HG02759 (cell line): Measurements from ENCODE around the gene MAPK12.

ENCODE experiments used
- ATAC-seq: cut with Tn5 transposase; IDR thresholded peaks from one replicate; pipeline ENCODE4 v1.9.1; 2021; ENCODE audit warnings: mild to moderate bottlenecking, moderate library complexity; ENCODE audit not compliant: unreplicated experiment

The MAPK12 gene

DNA sequence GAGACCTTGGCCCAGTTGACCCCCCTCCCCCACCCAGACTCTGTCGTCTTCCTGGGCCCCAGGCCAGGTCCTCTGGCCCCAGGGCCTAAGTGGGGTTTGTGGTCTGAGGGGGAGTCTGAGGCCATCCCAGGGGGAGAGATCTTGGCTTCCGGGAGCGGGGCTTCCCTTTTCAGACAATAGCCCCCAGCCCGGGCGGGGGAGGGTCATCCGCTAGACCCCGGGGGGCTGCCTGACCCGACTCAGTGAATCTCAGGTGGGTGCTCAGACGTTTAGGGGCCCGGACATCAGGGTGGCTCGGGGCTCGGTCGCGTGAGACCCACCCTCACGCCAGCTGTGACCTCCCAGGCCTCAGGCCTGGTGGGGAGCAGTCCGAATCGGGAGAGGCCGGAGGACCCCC is 8.1 kb upstream of the MAPK12 start:
- ATAC-seq = no peak

GRCh38 chr22:50268655-50269113 is 7.2 kb upstream of the MAPK12 start:
- no peak for ATAC-seq

GRCh38 chr22:50267591-50268390 is 6.3 kb upstream of the MAPK12 start:
- no peak for ATAC-seq

- ATAC-seq = no peak
Measured at GRCh38 chr22:50266994-50267393, 5.5 kb upstream of the MAPK12 start.

DNA sequence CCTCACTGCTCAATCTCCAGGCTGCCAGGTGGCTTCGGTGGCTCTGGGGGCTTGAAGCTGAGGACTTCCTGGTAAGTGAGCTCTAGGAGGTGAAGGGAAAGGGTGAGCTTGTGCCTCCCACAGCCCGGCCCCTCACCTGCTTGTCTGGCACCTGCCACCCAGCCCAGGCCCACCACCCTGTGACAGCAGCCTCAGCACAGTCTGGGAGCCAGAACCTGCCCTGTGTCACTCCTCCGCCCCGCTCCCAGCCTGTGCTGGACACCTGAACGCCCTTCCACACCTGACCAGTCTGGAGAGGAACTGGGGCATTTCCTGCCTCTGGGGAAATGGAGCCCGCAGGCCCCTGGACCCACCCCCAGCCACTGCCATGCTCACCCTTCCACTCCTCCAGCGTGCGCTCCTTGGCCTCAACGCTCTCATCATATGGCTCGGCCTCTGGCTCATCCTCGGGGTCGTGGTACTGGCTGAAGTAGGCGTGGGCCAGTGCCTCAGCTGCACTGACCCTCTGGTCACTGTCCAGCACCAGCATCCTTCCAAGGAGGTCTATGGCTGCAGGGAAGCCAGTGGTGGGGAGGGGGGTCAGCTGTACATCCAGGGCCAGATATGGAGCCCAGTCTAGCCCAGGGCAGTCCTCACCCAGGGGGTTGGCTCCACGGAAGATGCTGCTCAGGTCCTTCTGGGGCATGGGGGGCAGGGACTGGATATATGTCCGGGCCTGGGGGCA is 3.6 kb upstream of the MAPK12 start:
- ATAC-seq = no peak

DNA sequence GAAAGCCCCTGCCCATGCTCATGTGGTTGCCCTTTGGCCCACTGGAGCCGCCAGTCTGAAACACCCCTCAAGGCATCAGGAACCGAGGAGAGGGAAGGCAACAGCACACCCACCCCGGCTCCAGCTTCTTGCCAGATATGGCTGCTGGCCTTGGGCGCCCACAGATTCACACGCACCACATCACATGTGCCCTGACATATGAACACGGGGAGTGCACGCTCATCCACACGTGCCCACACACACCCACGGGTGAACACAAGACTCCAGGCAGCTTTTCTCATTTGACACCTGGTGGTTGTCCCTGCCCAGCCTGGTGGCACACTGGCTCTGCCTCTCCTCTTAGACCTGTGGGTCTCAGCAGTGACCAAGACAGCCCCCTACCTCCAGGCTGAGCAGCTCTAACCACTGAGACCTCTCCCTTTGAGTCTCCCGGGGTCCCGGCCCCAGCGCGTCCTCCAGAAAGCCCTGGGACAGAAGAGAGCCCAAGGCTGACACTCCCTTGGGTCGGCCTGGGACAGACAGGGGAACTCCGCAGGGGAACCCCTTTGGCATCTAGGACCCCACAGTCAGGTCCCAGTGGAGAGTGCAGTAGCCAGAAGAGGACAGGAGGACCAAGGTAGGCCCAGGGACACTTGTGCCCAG is 2.7 kb upstream of the MAPK12 start:
- no peak for ATAC-seq

GRCh38 chr22:50262973-50263617 is 1.6 kb upstream of the MAPK12 start:
- no peak for ATAC-seq

DNA sequence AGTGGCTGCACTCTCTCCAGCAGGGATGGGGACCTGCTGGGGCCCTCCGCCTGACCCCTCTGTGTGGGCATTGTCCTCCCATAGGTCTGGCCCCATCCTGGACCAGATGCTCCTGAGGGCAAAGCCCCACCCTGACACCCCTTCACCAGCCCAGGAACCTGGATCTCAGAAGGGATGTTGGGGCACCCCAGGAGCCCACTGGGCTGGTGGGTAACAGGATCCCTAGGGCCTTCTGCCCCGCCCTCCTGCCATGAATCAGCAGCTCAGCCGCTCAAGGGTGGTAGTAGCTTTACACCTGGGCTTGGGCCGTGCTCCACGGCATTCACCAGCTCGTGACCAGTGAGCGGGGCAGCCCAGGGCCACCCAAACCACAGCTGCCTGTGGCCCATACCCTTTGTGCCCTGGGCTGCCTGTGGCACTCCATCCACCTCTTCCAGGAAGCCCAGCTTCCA is 1.0 kb upstream of the MAPK12 start:
- no peak for ATAC-seq

GRCh38 chr22:50260801-50261614 is 475 bp downstream of the MAPK12 start:
- ATAC-seq = peak; percentile 43

GRCh38 chr22:50260434-50260800 is 1.1 kb downstream of the MAPK12 start:
- no peak for ATAC-seq

GRCh38 chr22:50259302-50259701 is 2.2 kb downstream of the MAPK12 start:
- no peak for ATAC-seq

- no peak for ATAC-seq
Measured at GRCh38 chr22:50258361-50259292, 2.9 kb downstream of the MAPK12 start.

GRCh38 chr22:50257451-50258360 is 3.8 kb downstream of the MAPK12 start:
- no peak for ATAC-seq

DNA sequence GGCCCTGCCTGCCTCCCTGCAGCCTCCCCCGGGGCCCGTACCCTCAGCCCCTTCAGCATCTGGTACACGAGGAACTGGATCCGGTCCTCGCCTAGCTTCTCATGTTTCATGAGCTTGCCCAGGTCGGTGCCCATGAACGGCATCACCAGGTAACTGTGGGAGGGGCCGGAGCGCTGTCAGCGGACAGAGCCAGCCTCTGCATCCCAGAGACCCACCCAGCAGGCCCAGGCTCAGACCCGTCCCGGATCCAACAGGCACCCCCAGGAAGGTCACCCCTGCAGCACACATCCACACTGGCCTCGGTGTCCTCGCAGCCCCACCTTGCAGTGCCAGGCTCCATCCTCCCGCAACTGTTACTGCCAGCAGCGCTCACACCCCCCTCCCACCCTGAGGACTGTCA is 4.4 kb downstream of the MAPK12 start:
- no peak for ATAC-seq

DNA sequence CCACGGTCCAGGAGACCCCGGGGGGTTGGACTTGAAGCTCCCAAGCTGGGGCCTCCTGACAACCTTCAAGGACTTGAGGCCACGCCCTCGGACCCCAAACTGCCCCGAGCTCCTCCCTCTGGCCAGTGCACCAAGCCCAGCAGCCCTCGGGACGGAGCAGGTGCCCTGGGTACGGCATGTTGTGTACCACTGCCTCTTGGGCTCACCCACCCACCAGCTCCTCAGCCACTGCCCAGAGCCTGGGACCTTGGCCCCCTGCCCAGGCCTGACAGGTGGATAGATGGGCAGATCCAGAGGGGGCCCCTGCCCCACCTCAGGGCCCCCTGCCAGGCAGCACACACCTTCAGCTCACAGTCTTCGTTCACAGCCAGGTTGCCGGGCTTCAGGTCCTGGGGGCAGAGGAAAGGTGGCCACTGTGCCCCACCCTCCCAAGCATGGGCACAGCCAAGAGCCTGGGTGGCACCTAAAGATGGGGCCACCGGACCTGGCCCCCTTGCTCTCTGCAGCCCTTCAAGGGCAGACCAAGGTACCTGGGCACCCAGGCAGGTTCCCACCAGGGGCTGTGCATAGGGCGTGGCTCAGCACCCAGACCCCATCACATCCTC is 5.1 kb downstream of the MAPK12 start:
- no peak for ATAC-seq

DNA sequence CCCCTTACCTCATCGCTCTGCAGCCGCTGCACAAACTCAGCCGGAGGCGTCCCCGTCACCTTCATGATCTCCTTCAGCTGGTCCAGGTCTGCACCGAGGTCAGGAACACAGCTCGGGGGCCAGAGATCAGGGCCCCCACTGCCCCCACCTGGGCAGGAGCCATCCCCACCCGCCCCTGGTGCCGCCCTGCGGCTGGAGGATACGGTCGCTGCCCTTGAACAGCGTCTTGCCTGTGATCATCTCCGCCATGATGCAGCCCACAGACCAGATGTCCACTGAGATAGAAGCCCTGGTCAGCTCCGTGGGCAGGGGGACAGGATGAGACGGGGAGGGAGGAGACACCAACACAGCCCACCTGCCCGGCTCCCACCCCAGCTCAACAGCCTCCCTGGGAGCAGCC is 5.9 kb downstream of the MAPK12 start:
- ATAC-seq = no peak

DNA sequence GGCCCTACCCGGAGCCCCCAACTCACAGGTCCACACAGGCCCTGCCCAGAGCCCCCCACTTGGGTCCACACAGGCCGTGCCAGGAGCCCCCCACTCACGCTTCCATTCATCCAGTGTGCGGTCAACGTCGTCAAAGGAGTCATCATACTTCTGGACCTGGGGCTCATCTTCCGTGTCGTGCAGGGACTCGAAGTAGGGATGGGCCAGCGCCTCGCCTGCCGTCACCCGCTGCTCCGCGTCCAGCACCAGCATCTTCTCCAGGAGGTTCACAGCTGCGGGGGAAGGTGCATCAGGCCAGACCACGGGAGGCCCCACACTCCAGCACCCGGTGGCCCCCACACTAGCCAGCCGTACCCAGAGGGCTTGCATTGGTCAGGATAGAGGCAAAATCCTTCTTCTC is 6.4 kb downstream of the MAPK12 start:
- no peak for ATAC-seq

DNA sequence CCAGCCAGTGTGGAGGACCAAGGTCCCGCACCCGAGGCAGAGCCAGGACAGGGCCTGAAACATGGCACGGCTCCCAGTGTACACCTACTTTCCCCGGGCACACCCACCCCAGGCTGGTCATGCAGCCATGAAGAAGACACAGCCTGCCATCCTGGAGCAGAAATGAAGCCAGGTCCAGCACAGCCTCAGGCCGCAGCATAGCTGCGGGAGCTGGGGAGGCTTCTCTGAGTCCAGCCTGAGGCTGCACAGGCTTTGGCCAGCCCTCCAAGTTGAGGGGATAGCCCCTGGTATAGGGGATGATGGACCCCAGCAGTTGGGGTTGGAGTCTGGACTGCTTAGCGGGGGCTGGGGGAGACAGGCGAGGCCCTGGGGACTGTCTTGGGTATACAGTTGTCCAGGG is 7.5 kb downstream of the MAPK12 start:
- no peak for ATAC-seq
